Lower lobe of right lung (tissue), 2 donors: ENCODE results near the gene IER2. TPM values are rescaled to one million over a fixed set of nuclear protein-coding genes. Genes with fewer than 3 reads are reported as not detected.

Experiments used
- ATAC-seq, 2 donors: fragments of 200-7000 bp; cut with Tn5 transposase; one replicate each; pipeline ENCODE4 v1.9.1; 2020 to 2022; ENCODE audit warnings: mild to moderate bottlenecking in 2 of 2, moderate library complexity in 2 of 2
- DNase-seq: peaks from one replicate; pipeline ENCODE4 v3.0.0-alpha.2; 2020
- H3K27ac ChIP-seq: fragments of 200-600 bp; one replicate; pipeline ENCODE4 v1.8.0; 2022
- H3K27me3 ChIP-seq: fragments of 200-600 bp; one replicate; pipeline ENCODE4 v1.8.0; 2022; ENCODE audit warnings: low read depth
- H3K36me3 ChIP-seq: fragments of 200-600 bp; one replicate; pipeline ENCODE4 v1.8.0; 2022; ENCODE audit warnings: mild to moderate bottlenecking
- H3K4me1 ChIP-seq: fragments of 200-600 bp; one replicate; pipeline ENCODE4 v1.8.0; 2022
- H3K4me3 ChIP-seq: fragments of 200-600 bp; one replicate; pipeline ENCODE4 v1.8.0; 2022; ENCODE audit warnings: mild to moderate bottlenecking
- H3K9me3 ChIP-seq: fragments of 200-600 bp; one replicate; pipeline ENCODE4 v1.8.0; 2022
- intact Hi-C: fragments of 100-400 bp; cut with DNase I; formaldehyde crosslinking; loops from one replicate; pipeline ENCODE4 v1.11.0; 2022
- total RNA-seq: library from RNA; stranded (reverse); fragmentation: NEBNext Ultra II Directional; extraction: Animal tissue kit (Norgen Biotek cat#: 25700); gene quantifications from one replicate; pipeline ENCODE4 v1.2.1, GENCODE V29; 2021
- TF ChIP-seq, protein P1 (sequence below): fragments of 200-600 bp; IDR thresholded peaks from one replicate; pipeline ENCODE4 v1.8.0; 2022; ENCODE audit warnings: antibody characterized with exemption, mild to moderate bottlenecking
- donor health status: DM: no; HTN: yes; CAD: no; lungs with severe emphysema.

Gene IER2
- total RNA-seq, 1 donor from 2014 or later, result 80.2 TPM

DNA sequence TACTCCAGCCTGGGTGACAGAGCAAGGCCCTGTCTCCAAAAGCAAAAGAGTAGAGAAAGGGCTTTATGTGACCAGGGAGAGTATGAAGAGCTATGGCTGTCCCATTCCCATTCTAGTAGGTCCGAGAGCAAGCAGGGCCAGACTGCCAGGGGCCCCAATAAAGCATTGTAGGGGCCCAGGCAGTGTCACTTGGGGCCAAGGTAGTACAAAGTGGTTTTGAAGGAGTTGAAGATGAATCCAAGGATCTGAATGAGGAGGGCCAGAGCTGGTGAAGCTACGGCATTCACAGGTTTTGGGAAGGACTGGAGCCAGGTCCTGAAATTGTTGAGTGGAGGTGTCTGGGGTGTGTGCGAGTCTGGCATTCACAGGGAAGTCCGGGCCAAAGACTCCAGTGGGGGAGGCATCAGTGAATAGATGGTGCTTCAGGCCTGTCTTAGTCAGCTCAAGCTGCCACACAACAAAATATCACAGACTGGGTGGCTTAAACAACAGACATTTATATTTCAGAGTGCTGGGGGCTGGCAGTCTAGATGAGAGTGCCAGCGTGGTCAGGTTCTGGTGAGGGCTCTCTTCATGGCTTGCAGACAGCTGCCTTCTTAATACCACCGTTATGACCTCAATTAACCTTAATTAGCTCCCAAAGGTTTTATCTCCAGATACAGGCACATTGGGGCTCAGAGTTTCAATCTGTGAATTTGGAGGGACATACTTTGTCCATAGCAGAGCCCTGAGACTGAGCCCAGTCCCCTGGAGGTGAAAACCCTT lies 22.2 kb upstream of the IER2 start:
- intact Hi-C loops, result no loop called here
- Histone ChIP-seq H3K27ac (no peak overlapping the region), H3K4me3 (no peak overlapping the region), H3K4me1 (peaks cover 5% of the 10 kb centered on the region), H3K36me3 (peaks cover 8% of the 10 kb centered on the region), H3K9me3 (no peaks in the 10 kb centered on the region), H3K27me3 (no peaks in the 10 kb centered on the region)
- no peak for DNase-seq
- TF ChIP-seq, protein P1, sequence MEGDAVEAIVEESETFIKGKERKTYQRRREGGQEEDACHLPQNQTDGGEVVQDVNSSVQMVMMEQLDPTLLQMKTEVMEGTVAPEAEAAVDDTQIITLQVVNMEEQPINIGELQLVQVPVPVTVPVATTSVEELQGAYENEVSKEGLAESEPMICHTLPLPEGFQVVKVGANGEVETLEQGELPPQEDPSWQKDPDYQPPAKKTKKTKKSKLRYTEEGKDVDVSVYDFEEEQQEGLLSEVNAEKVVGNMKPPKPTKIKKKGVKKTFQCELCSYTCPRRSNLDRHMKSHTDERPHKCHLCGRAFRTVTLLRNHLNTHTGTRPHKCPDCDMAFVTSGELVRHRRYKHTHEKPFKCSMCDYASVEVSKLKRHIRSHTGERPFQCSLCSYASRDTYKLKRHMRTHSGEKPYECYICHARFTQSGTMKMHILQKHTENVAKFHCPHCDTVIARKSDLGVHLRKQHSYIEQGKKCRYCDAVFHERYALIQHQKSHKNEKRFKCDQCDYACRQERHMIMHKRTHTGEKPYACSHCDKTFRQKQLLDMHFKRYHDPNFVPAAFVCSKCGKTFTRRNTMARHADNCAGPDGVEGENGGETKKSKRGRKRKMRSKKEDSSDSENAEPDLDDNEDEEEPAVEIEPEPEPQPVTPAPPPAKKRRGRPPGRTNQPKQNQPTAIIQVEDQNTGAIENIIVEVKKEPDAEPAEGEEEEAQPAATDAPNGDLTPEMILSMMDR, result no peak
- no peak for ATAC-seq

DNA sequence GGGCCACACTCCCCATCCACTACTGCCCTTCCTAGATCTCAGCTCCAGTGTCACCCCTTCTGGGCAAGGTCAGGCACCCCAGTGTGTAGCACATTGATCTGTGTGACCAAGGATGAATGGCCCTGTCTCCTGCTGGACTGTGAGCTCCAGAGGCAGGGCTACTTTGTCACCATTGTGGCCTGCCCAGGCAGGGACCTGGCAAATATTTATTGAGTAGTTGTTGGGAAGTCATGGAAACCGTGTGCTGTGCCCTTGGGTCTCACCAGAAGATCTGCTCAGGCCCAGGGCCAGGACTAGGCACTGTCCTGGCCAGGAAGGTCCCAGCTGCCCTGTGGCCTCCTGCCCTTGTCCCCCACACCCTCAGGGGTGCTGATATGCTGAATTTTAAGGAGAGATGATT lies 21.6 kb upstream of the IER2 start:
- ATAC-seq, result peak in 1 of 2 donors; percentile 39
- intact Hi-C loops, result no loop called here
- H3K9me3 ChIP-seq, result no peaks in the 10 kb centered on the region
- no peaks in the 10 kb centered on the region for H3K27me3 ChIP-seq
- TF ChIP-seq, protein P1, result no peak
- H3K4me1 ChIP-seq, result peaks cover 8% of the 10 kb centered on the region
- no peak overlapping the region for H3K27ac ChIP-seq
- peaks cover 8% of the 10 kb centered on the region for H3K36me3 ChIP-seq
- H3K4me3 ChIP-seq, result no peak overlapping the region
- no peak for DNase-seq

DNA sequence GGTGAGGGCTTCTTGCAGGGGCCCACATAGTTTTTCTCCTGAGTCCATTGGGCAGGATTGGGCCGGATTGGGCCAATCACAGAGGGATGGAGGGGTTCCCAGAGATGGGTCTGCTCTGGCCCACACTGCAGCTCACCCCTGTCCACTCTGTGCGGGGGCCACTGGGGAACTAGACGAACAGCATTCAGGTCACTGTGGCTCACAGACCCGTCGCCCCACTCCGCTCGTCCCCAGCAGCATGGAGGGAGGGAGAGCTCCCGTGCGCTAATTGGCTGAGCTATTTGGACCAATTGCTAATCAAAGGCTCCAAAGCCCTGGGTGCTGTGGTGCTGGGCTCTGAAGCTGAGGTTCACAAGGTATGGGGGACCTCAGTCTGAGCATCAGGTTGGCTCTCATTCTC lies 20.8 kb upstream of the IER2 start:
- H3K9me3 ChIP-seq, result no peaks in the 10 kb centered on the region
- intact Hi-C loops, result no loop called here

DNA sequence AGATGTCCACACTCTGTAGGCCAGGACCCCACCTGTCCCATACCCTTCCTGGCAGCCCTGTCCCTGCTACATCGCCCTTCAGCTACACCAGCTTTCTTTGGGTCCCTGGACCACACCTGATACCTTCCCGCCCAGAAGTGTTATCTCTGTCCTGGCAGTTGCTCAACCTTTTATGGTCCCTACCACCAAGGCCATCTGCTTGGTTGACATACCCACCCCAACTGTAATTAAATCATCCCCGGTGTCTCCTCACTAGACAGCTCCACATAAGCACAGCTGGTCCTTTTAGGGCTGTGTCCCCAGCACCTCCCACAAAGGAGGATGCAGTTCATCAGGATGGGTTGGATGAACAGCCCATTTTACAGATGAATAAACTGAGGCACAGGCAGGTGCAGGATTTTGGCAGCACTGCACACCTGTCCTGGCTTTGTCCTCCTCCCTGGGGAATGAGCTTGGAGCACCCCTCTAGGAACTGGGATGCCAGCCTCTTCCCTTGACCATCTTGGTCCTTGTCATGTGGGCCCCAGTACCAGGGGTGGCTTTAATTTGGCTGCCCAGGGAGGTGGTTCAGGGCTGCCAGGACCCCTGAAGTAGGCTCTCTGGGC lies 19.2 kb upstream of the IER2 start:
- TF ChIP-seq, protein P1, result no peak
- Histone ChIP-seq H3K9me3 (no peaks in the 10 kb centered on the region), H3K36me3 (peaks cover 21% of the 10 kb centered on the region), H3K27ac (no peak overlapping the region), H3K4me1 (peaks cover 17% of the 10 kb centered on the region), H3K27me3 (no peaks in the 10 kb centered on the region), H3K4me3 (no peak overlapping the region)
- DNase-seq (no peak), ATAC-seq (no peak)
- intact Hi-C loops, result no loop called here

More for the DNA sequence above, 20.8 kb upstream of the IER2 start:
- ATAC-seq (no peak), DNase-seq (no peak)
- H3K4me1 ChIP-seq, result peaks cover 8% of the 10 kb centered on the region
- TF ChIP-seq, protein P1, result no peak
- H3K27ac ChIP-seq, result no peak overlapping the region
- H3K36me3 ChIP-seq, result peaks cover 8% of the 10 kb centered on the region
- H3K27me3 ChIP-seq, result no peaks in the 10 kb centered on the region
- no peak overlapping the region for H3K4me3 ChIP-seq

DNA sequence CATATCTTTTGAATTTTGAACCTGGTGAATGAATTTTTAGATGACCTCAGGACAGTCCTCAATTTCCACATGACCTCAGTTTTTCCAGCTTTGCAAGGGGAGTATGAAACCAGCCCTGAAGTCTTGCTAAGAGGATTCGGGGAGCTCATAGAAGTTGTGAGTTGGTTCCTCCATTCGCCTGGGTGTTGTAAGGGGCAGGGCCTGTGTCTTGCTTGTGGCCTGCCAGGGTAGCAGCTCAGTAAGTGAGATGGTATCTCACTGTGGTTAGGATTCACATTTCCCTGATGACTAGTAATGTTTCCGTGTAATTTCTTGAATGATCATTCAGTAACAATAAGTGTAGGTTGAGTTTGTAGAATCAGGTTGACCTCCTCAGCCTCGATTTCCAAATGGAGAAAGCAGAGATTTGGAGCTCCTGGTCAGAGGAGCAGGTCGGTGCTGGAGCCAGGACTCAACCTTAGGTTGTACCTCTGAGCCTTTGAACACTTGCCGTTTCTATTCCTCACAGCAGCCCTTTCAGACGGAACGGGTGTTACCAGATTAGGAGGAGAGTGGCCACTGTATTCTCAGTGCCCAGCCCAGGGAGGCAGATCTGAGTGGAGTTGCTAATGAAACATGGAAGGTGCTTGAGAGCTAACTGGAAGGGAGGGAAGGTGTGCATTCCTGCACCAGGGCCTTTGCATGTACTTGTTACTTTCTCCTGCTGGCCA lies 17.6 kb upstream of the IER2 start:
- TF ChIP-seq, protein P1, result no peak
- Histone ChIP-seq H3K27me3 (no peaks in the 10 kb centered on the region), H3K4me1 (peaks cover 17% of the 10 kb centered on the region), H3K36me3 (peaks cover 30% of the 10 kb centered on the region), H3K27ac (peak overlapping the region; percentile 36), H3K9me3 (no peaks in the 10 kb centered on the region), H3K4me3 (no peak overlapping the region)
- intact Hi-C loops, result no loop called here
- DNase-seq, result no peak
- no peak for ATAC-seq
